ENCODE measurements around the gene LENG9.

DNA sequence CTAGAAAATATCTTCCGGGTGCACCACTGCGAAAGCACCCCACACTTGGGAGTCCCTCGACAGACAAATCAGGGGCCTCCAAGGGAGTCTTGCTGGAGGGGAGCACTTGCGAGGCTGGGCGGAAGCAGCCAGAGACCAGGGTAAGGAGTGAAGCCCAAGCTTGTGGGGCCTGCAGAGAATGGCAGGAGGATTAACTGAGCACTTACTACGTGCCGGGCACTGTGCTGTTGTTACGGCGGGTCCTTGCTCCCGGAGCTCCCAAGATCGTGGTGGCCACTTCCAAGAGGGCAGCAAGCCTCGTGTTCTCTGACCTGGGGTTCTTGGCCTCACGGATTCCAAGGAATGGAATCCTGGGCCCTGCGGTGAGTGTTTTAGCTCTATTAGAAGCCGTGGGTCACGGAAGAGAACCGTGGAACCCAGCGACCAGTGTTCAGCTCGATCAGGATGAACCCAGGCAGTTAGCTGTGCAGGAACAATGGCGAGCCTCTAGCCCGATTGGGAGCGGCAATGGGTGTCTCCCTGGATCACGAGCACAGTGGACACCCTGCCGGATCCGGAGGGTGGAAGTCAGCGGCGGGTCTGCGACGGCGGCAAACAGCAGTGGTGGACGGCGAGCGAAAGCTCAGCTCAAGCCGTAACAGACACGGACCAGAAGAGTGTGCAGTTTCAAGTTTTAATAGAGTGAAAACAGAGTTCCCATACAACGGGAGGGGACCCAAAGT, 38.8 kb downstream of the LENG9 start:
- TF ChIP-seq ESRRA (IDR thresholded peaks at IDR 0.05; ENCODE audit: borderline replicate concordance, low read length) (no peak), CEBPB (IDR thresholded peaks at IDR 0.05) (no peak), CTCF (IDR thresholded peaks at IDR 0.05) (no peak), EHMT2 (IDR thresholded peaks at IDR 0.05; ENCODE audit: low read depth) (no peak), EP300 (IDR thresholded peaks at IDR 0.05) (no peak), MAZ (IDR thresholded peaks at IDR 0.05; ENCODE audit: borderline replicate concordance, low read depth, low read length) (no peak), CHD2 (IDR thresholded peaks at IDR 0.05; ENCODE audit: low read length, partially characterized antibody) (no peak), MYC (IDR thresholded peaks at IDR 0.05; ENCODE audit: borderline replicate concordance, low read length) (no peak), RAD21 (conservative IDR thresholded peaks at IDR 0.05 in 1 of 2, IDR thresholded peaks at IDR 0.05 in 1 of 2) (no peak)
